ENCODE results near the gene PKN1. TPM values are rescaled to one million over a fixed set of nuclear protein-coding genes. Genes with fewer than 3 reads are reported as not detected.

Gene PKN1
- total RNA-seq, 1 donor, result 164 TPM

DNA sequence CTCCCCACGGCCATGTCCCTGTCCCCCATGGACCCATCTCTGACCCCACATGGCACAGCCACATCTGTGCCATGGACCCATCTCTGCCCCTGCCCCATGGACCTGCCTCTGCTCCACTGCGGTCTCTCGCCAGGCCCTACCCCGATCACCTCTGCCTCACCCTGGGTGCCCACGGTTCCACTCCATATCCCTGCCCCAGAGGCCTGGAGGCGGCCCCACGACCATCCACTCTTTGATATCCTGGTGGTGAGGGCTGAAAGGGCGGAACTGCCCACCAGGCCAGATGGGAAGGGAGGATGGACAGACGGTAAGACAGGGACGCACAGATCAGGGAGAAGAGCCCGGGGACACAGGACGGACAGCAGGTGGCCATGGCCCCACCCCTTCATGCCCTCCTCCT is 41.7 kb downstream of the PKN1 start:
- TF ChIP-seq, protein P1, sequence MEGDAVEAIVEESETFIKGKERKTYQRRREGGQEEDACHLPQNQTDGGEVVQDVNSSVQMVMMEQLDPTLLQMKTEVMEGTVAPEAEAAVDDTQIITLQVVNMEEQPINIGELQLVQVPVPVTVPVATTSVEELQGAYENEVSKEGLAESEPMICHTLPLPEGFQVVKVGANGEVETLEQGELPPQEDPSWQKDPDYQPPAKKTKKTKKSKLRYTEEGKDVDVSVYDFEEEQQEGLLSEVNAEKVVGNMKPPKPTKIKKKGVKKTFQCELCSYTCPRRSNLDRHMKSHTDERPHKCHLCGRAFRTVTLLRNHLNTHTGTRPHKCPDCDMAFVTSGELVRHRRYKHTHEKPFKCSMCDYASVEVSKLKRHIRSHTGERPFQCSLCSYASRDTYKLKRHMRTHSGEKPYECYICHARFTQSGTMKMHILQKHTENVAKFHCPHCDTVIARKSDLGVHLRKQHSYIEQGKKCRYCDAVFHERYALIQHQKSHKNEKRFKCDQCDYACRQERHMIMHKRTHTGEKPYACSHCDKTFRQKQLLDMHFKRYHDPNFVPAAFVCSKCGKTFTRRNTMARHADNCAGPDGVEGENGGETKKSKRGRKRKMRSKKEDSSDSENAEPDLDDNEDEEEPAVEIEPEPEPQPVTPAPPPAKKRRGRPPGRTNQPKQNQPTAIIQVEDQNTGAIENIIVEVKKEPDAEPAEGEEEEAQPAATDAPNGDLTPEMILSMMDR (IDR thresholded peaks at IDR 0.05; ENCODE audit: insufficient read depth, low read length), result no peak
- DNase-seq (ENCODE audit: low read depth), result no peak
- H3K4me3 ChIP-seq (ENCODE audit: low read depth, low read length), result peak overlapping the region; percentile 6

DNA sequence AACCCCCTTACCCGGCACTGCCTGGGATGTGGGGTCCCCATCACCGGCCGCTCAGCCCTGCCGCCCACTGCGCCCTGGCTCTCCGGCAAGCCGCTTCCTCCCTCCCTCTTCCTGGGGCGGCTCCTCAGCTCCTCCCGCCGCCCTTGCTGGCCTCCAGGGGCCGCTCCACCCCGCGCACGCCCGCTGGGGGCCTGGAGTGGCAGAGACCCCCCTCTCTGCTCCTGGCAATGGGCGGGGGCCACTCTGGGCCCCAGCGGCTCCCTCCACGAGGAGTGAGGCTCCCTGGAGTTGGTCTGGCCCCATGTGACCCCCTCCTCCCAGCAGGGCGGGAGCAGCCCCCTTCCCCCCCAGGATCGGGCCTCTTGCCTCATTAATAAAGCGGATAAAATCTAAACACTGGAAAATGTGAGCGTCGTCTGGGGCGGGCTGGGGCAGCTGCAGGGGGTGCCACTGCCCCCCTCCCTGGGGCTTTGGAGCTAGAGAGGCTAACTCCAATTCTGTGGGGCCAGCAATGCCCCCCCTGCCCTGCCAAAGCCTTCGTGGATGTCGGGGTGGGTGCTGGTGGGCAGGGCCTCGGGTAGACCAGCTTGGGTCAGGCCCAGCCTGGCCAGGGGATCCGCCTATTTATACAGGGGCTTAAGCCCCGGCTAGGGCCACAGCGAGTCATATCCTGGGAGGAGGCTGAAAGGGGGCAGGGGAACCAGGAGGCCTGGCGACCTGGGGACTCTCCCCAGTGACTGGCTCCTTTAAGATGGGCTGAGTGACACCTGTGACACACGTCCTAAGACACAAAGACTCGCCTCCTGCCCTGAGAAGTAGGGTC is 42.4 kb downstream of the PKN1 start, which contains the start of gene PTGER1:
Gene PTGER1, minus strand, starts transcription at position 104 of the 823 bp plus-strand sequence. CDS start 1,034 bp downstream, outside the sequence.
- H3K4me3 ChIP-seq (ENCODE audit: low read depth, low read length), result peak within 1 kb of the TSS; percentile 6
- TF ChIP-seq, protein P1 (IDR thresholded peaks at IDR 0.05; ENCODE audit: insufficient read depth, low read length), result peak; percentile 45
- DNase-seq (ENCODE audit: low read depth), result peak; percentile 25

DNA sequence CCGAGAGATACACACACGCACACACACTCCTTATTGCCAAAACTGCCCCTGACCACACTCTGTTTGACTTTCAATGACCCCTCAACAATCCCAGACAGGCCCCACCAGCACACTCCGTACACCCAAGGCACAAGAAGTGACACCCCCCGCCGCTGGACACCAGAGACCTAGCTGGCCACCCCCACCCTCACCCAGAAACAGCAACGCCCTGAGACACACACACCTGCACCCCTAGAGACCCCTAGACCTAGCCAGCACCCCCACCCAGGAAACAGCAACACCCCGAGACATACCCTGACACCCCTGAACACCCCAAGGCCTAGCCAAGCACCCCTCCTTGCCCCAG is 43.2 kb downstream of the PKN1 start:
- H3K4me3 ChIP-seq (ENCODE audit: low read depth, low read length), result no peak overlapping the region
- no peak for DNase-seq (ENCODE audit: low read depth)
- TF ChIP-seq, protein P1 (IDR thresholded peaks at IDR 0.05; ENCODE audit: insufficient read depth, low read length), result no peak

DNA sequence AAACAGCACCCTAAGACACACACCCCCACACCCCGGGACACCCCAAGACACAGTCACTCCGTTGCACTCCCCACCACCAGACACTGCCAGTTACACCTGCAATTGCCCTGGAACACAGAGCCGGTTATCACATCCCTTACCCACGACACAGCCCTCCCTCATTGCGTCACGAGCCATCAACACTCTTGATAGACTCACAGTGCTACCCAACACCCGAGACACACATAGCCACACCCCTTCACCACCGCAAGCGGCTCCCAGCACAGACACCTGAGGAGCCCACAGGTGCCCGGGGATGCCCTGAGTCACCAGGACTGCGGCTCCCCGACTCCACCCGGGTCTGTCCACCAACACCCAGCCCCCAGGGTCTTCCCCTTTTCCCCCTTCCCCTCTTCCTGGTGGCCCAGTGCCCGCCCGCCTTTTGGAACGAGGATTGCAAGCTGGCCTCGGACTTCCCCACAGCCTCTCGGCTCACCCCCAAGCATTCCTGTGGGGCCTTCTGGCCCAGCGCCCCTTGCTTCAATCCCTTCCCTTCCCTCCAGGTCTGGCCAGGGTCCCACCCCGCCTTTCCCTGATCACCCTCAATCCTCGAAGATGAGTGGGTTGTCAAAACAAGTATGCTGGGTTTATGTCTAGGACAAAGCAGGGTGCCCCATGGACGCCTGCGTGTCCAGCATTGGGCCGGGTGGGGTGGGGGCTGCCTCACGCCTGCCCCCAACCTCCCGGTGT is 43.7 kb downstream of the PKN1 start:
- no peak overlapping the region for H3K4me3 ChIP-seq (ENCODE audit: low read depth, low read length)
- peak; percentile 89 for DNase-seq (ENCODE audit: low read depth)
- TF ChIP-seq, protein P1 (IDR thresholded peaks at IDR 0.05; ENCODE audit: insufficient read depth, low read length), result no peak

DNA sequence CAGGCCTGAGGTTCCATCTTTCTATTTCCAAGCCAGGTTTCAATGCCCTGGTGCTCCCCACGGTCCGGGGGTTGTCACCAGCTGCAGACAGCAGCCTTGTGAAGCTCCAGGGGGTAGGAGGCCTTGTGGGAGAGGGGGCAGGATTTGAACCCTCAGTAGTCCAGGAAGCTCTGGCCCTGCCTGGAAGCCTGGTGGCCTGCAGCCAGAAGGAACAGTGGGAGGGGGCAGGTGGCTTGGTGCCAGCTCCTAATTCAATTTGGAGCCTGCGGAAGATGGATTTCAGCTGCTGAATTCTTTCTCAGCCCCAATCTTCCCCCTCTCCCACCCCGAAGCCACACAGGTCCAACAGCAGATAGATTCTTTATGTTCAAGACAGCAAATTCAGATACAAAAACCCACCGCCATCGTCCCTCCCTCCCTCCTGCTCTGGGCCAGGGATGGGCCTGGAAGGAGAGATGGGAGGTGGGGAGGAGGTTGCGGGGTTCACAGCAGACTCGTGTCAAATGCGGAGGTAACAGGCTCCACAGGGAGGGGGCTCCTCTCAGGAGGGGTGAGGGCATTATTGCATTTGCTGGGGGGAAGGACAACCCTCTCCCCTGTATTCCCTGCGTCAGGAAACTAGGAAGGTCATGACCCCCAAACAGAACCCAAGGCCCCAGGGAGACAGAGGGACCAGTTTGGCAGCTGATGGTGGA is 44.5 kb downstream of the PKN1 start:
- TF ChIP-seq, protein P1 (IDR thresholded peaks at IDR 0.05; ENCODE audit: insufficient read depth, low read length), result no peak
- peak; percentile 40 for DNase-seq (ENCODE audit: low read depth)
- no peak overlapping the region for H3K4me3 ChIP-seq (ENCODE audit: low read depth, low read length)

GRCh38 chr19:14478113-14478545 is 45.0 kb downstream of the PKN1 start:
- TF ChIP-seq, protein P1 (IDR thresholded peaks at IDR 0.05; ENCODE audit: insufficient read depth, low read length), result no peak
- H3K4me3 ChIP-seq (ENCODE audit: low read depth, low read length), result no peak overlapping the region
- no peak for DNase-seq (ENCODE audit: low read depth)
